Bronchus fibroblast of lung (primary cell): Measurements from ENCODE around the gene TXNDC8. TPM values are rescaled to one million over a fixed set of nuclear protein-coding genes. Genes with fewer than 3 reads are reported as not detected.

Source experiments
- total RNA-seq: library from RNA; depleted of rRNA; stranded (reverse); fragments of >200 nt; gene quantifications from 2 replicates; pipeline ENCODE4 v1.2.3, GENCODE V29; 2015

Gene TXNDC8
- total RNA-seq = not detected in 2 replicates

GRCh38 chr9:110337727-110338126 is at the start of gene TXNDC8:
Gene TXNDC8 (minus strand): TSS chr9:110337863.

DNA sequence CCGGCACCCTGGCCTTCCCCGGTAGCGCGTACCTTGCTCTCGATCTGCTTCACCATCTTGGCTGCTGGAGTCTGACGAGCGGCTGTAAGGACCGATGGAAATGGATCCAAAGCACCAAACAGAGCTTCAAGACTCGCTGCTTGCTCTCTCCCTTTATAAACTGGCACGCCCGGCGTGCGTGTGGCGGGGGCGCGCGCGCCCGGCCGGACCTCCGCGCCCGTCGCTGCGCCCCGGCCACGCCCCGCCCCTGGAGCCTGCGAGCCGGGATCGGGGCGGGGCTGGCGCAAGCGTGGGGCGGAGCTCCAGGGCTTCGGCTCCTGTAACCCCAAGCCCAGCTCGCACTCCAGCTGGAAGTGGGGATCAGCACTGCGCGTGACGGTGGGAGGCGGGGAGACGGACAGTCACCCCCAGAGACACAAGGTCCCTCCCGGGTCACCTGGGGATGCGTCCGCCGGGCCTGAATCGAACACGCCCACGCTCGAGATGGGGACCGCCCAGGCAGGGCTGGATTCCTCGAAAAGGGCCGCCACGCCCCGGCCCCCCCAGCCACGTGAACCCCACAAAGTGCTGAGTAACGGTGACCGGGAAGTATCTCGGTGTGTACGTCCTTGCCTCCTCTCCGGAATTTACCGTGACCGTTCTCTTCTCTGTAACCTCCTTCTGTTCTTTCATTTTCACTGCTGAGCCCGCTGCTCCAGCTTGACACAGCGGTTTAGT is 81.1 kb downstream of the TXNDC8 start, which contains the start of gene TXN:
Gene TXN, minus strand, starts transcription at position 128 of the 717 bp plus-strand sequence. Its CDS starts 72 bp downstream, at position 56.

Other genes with a start within 250 kb of the TXNDC8 start
- gene C9orf152, start 129.7 kb downstream of the TXNDC8 start, total RNA-seq = not detected in 2 replicates
- 385 and 407 TPM in 2 replicates for gene TXN, start 81.4 kb downstream of the TXNDC8 start, total RNA-seq
- 5.5 and 6.2 TPM in 2 replicates for gene SVEP1, start 241.9 kb upstream of the TXNDC8 start, total RNA-seq